ENCODE data around the gene DPH3. TPM values are rescaled to one million over a fixed set of nuclear protein-coding genes. Genes with fewer than 3 reads are reported as not detected.

Gene DPH3
- total RNA-seq, 1 experiment from 2014 or later: 27.8 TPM

- TF ChIP-seq PREB (CRISPR knock-in tag; IDR thresholded peaks at IDR 0.05; ENCODE audit: borderline replicate concordance): no peak
- no peak for TF ChIP-seq NR1H2 (CRISPR knock-in tag; IDR thresholded peaks at IDR 0.05)
- no peak for TF ChIP-seq NR2C2 (CRISPR knock-in tag; IDR thresholded peaks at IDR 0.05)
Observed at GRCh38 chr3:16224325-16224724, 40.4 kb downstream of the DPH3 start (continued).

- Mint-ChIP-seq H3K4me3 (no peak overlapping the region), H3K9me3 (no peaks in the 10 kb centered on the region), H3K27me3 (ENCODE audit: low read depth) (peaks cover 4% of the 10 kb centered on the region; the same call in 1 of the 2 replicates), H3K36me3 (no peaks in the 10 kb centered on the region), H3K27ac (no peak overlapping the region), H3K4me1 (no peaks in the 10 kb centered on the region)
- POLR2A ChIA-PET: no interaction called here
- DNase-seq (ENCODE audit: low spot score) (no peak), ATAC-seq (no peak)
- TF ChIP-seq EMX1 (CRISPR knock-in tag; IDR thresholded peaks at IDR 0.05) (no peak), CDX4 (CRISPR knock-in tag; IDR thresholded peaks at IDR 0.05; ENCODE audit: borderline replicate concordance) (no peak), NR3C1 (CRISPR knock-in tag; conservative IDR thresholded peaks at IDR 0.05; ENCODE audit: low read depth) (no peak), FOXP4 (CRISPR knock-in tag; IDR thresholded peaks at IDR 0.05) (no peak), TP53 (CRISPR knock-in tag; IDR thresholded peaks at IDR 0.05) (no peak), FOXJ3 (CRISPR knock-in tag; IDR thresholded peaks at IDR 0.05; ENCODE audit: borderline replicate concordance) (no peak), MXD4 (CRISPR knock-in tag; IDR thresholded peaks at IDR 0.05; ENCODE audit: borderline replicate concordance) (no peak)
- CTCF ChIA-PET: no interaction called here
Observed at GRCh38 chr3:16222547-16222946, 42.2 kb downstream of the DPH3 start.

GRCh38 chr3:16221990-16222389 is 42.8 kb downstream of the DPH3 start:
- TF ChIP-seq PREB (CRISPR knock-in tag; IDR thresholded peaks at IDR 0.05; ENCODE audit: borderline replicate concordance) (no peak), ATF3 (CRISPR knock-in tag; conservative IDR thresholded peaks at IDR 0.05) (no peak), ARID4B (CRISPR knock-in tag; IDR thresholded peaks at IDR 0.05; ENCODE audit: borderline replicate concordance) (no peak), SOX15 (CRISPR knock-in tag; IDR thresholded peaks at IDR 0.05) (no peak), CREM (CRISPR knock-in tag; IDR thresholded peaks at IDR 0.05) (no peak), ZSCAN18 (CRISPR knock-in tag; IDR thresholded peaks at IDR 0.05) (no peak), ZNF396 (CRISPR knock-in tag; IDR thresholded peaks at IDR 0.05; ENCODE audit: borderline replicate concordance) (no peak)
- DNase-seq (ENCODE audit: low spot score) (no peak), ATAC-seq (no peak)
- no peak overlapping the region for H3K27ac Mint-ChIP-seq
- ChIA-PET POLR2A (no interaction called here), CTCF (no interaction called here)
- H3K9me3 Mint-ChIP-seq: no peaks in the 10 kb centered on the region
- H3K4me3 Mint-ChIP-seq: no peak overlapping the region
- H3K4me1 Mint-ChIP-seq: no peaks in the 10 kb centered on the region
- H3K36me3 Mint-ChIP-seq: no peaks in the 10 kb centered on the region
- peaks cover 4% of the 10 kb centered on the region; the same call in 1 of the 2 replicates for H3K27me3 Mint-ChIP-seq (ENCODE audit: low read depth)
